Measurements from ENCODE around the gene FADS2.

The FADS2 gene

DNA sequence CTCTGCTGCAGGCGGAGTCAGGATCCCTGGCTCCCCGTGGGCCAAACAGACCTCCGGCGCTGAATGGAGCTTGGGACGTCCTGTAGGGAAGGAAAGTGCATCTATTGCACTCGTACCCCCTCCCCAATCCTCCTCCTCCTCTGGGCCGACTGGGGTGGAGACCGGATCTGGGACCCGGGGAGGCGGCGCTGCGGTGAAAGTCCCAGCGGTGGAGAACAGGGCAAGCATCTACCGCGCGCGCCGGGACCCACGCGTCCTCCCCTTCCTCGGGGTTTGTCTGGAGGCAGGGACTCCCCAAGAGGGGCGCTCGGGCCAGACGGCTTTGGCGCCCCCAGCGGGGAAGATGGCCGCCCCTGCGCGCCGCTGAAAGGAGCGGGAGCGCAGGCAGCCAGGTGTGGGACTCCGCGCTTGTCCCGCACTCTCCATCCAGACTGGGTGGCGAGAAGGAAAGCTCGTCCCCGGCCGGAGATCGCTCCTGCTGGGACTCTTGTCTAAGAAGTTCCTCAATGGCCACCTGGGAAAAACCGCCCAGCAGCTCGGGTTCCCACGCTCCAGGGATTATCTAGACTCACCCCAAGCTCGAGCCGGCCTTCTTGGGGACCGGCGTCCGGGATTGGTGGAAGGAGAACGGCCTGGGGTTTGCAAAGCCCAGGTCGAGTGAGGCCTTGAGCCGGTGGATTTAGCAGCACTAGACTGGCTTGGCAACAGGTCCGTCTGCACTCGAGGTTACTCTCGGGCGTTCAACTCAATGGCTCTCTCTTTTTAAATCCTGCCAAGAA, 718 bp downstream of the FADS2 start:
- DNase-seq: peak; percentile 24

DNA sequence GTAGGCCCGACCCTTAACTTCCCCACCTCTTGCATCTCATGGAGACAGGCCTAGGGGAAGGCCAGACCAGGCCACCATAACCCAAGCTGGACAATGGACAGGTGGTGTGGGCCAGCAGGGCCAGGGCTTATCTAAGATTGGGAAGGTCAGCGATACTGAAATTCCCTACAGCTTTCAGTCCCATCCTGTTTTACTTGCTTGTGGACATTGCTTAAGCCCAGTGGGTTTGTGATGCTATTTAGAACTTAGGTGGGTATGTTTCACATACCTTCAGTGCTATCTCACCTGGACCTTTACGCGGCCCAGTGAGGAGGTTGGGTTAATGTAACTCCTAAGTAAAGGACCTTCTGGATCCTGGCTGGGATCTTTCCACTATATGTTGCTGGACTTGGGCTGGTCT, 1.7 kb downstream of the FADS2 start:
- DNase-seq: no peak

DNA sequence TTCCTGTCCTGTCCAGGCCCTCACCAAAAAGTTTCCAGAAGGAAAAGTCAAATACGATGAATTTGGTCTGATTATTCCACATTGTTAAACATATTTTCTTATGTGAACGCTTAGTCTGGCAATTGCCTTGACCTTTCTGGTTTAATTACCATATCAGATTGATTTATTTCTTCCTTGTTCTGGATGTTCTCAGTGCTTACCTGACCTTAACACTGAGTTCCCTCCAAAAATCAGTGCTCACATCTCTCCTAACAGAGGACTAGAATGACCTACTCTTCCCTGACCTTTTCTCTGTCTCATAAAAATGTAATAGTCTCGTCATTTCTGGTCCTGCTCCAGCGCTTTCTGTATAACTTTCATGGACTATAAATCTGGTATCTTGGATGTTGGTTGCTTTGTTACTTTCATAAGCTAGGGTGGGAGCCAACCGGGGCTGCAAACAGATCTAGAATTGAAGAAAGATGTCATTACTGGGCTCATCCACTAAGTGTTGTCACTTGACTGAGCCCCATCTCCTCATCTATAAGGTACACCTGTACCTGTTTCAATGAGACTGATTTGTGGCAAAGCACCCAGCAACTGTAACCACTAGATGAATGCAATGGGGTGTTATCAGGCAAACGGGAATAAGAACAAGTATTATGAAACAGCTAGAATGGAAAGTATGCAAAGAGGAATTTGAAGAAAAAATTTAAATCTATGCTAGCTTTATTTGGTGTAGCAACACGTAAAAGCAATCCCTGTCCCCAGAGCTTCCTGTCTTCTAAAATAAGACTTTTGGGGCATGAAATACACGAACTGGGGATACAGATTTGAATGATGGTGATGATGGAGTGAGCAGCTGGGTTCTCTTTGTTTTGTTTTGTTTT, 2.4 kb downstream of the FADS2 start:
- peak; percentile 26 for DNase-seq

DNA sequence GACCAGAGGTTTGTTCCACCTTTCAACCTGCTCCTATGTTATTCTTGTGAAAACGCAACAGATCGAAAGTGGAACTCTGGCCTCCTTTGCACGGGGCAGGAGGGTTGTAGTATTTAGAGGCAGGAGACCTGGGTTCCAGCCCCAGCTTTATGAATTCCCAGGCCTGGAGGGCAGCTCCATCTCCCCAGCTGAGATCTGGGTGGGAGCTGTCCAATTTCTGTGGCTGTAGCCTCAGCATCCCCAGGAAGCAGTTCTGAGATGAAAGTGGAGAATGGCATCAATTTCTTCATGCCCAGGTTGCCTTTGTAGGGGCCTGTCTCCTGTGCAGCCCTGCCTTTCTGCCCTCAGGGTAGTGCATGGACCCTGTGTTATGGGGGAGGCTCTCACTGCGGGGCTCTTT, 4.1 kb downstream of the FADS2 start:
- DNase-seq: no peak

DNA sequence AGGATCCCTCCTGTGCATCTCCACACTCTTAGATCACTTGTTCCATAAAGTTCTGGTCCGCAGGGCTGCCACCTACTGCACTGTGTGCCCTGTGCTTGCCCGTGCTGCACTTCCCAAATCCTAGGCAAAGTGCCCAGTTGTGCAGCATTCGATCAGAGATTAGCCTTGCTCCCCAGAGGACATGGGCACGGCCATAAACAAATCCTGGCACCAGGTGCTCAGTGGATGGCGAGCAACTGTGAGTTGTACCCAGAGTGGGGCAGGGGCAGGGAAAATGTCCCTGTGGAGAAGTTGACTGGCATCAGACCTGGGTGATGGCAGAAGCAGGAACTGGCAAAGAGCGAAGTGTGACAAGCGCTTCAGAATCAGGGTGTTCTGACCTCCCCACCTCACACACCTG, 4.7 kb downstream of the FADS2 start:
- no peak for DNase-seq

DNA sequence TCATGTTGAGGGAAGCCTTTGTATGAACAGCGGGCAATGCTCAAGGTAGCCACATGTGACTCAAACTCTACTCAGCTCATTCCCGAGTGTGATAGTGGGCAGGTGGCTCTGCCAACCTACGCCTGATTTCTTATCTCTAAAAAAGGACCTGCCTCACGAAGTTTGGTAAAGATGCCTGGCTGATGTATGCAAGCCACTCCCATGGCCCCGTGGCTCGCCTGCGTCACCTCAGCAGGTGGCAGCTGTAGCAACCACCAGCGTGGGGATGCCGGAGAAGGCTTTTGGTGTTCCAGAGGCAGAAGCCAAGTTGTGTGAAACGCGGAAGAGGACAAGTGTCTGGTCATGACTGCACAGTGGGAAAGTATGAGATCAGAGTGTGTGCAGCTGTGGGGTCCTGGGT, 5.4 kb downstream of the FADS2 start:
- no peak for DNase-seq

DNA sequence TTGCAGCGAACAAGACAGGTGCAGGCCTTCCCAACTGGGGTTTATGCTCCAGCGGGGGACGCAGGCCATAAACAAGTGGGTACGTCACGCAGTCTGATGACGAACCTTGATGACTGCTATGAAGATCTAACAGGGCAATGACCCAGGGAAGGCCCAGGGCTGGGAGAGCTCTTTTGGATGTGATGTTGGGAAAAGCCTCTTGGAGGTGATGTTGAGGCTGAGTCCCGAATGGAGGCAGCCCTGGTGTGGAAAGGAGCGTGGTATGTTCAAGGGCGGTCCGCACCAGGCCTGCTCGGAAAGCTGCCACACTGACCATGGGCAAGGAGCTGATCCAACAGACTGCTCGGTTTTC, 5.8 kb downstream of the FADS2 start:
- no peak for DNase-seq

DNA sequence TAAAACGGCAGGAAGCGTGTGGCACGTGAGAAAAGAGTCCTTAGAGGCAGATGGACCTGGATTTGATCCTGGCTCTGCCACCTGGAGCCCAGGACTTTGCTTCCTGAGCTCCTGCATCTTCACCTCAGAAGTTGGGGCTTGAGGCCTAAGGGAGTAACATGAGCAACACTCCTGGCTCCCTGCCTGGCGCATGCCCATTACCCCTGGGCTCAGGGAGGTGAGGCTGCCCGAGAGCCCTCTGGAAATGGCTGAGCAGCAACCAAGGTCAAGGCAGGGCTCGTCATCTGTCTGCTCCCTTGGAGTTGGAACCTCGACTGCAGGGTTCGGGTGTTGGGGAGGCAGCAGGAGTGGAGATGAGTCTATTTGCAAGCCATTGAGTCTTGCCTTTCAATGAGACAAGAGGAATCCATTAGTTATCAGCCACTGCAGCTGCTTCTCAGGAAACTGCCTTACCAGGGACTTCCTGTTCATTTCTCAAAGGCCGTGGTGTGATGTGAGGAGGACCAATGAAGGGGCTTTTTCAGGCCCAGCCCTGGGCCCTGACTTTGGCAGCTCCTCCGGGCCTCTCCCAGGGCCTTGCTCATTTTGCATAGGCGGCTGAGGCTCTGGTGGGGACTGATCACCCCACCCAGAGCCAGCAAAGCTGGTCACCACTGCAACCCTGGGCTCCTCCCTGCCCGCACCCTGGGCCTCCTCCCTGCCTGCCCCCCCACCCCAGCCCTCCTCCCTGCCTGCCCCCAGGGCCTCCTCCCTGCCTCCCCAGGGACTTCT, 6.4 kb downstream of the FADS2 start:
- peak; percentile 90 for DNase-seq

DNA sequence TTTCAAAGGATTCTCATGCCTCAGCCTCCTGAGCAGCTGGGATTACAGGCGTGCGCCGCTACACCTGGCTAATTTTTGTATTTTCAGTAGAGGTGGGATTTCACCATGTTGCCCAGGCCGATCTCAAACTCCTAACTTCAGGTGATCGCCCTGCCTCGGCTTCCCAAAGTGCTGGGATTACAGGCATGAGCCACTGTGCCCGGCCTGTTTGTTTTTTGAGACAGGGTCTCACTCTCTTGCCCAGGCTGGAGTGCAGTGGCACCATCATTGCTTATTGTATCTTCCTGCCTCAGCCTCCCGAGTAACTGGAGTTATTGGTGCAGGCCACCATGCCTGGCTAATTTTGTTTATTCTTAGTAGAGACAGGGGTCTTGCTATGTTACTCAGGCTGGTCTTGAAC, 8.1 kb downstream of the FADS2 start:
- no peak for DNase-seq

DNA sequence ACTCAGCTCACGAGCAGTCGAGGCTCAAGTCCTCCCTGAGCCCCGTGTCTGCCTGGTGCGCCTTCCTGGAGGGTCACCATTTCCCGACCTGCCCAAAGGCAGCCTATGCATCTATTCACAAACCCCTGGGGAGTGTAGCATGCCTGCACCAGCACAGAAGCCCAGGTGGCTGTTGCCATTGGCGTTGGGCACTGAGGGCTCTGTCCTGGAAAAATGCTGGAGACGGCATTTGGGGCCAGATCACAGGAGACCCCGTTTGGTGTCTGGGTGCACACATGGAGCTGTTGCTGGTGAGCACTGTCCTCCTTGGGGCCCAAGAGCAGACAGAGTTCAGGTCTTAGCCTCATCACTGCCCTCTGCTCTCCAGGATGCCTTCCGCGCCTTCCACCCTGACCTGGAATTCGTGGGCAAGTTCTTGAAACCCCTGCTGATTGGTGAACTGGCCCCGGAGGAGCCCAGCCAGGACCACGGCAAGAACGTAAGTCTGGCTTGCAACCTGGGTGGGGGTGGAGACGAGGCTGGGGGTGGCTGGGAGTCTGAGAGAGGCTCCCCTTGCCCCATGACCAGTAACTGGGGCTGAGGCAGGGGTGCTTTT, 9.4 kb downstream of the FADS2 start:
- no peak for DNase-seq

DNA sequence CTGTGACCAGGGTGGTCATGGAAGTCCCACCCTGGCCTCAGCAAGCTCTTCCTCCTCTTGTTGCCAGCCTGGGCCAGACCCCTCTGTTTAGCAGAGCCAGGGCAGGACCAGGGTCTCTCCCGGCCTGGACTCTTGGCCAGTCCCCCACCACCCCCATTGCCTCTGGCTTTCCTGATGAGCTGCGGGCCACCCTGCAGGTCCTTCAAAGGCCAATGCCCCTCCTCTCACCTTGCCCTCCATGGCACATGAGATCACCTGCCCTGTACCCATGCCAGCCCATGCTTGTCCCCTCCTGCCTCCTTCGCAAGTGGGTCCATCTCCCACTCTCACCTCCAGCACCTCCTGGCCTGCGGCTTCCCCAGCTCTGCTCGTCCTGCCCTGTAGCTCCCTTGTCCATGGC, 10.4 kb downstream of the FADS2 start:
- no peak for DNase-seq

DNA sequence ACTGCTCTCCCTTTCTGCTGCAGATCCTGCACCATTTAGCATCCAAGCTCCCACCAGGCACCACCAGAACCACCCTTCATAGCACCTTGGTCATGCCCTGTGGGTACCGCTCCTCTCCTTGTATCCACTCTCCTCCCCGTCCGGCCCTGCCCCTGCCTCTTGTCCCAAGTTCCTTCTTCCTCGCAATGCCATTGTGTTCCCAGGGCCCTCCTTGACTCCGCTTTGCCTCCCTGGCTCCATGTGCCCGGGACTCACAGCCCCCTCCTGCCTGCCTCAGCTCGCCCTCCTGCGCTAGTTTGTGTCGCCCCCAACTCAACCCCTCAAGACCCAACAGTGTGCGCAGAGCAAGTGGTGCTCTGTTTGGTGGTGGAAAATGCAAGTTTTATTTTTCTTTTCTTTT, 10.8 kb downstream of the FADS2 start:
- no peak for DNase-seq

DNA sequence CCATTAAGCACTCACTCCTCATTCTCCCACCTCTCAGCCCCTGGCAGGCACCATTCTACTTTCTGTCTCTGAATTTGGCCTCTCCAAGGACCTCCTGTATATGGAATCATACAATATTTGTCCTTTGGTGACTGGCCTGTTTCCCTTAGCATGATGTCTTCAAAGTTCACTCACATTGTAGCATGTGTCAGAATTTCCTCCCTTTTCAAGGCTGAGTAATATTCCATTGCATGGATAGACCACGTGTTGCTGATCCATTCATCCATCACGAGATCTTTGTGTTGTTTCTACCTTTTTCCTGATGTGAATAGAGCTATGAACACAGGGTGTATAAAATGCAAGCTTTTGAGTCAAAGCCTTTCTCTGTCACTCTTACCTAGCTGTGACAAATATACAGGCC, 11.6 kb downstream of the FADS2 start:
- no peak for DNase-seq

DNA sequence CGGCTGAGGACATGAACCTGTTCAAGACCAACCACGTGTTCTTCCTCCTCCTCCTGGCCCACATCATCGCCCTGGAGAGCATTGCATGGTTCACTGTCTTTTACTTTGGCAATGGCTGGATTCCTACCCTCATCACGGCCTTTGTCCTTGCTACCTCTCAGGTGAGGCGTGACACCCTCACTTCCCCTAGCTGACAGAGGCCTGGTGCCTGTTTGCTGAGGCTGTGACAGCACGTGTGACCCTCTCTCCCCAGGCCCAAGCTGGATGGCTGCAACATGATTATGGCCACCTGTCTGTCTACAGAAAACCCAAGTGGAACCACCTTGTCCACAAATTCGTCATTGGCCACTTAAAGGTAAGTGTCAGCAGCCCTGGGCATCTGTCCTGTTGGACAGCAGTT, 12.3 kb downstream of the FADS2 start:
- no peak for DNase-seq

DNA sequence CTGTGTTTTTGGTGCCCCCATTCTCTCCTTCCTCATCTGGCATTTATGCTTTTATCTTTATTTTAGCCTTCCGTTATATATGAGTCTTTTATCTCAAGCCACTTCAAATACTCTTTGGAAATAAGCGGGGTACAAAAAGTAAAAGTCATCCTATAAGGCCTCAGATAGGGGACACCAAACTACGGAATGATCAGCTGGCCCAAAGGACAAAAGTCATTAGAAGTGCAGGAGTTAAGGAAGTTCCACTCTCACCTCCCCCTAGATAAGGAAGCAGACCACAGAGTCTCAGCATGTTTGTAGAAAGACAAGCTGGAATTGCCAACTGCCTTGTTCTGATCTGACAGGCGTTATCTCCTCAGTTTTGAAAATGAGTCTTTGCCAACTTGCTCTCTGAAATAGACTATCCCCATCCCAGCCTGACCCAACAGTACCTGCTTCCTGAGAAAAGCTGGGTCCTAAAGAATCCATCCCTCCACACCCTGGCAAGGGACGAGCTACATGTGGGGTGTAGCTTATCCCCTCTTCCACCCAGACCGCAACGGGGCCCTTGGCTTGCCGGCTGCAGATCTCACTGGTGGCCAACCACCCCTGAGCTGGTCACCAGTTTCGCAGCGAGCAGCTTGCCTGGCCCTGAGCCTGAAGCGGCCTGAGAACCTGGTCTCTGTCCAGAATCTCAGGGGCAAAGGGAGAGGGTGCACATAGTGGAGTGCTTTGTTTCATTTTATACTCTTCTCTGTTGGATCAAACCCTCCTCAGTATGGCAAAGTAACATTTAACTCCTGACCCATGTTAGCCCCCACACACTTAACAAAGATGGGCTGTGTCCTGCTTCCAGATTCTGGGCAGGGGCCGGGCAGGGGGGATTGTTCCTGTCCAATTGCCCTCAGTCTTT, 13.8 kb downstream of the FADS2 start:
- DNase-seq: no peak

DNA sequence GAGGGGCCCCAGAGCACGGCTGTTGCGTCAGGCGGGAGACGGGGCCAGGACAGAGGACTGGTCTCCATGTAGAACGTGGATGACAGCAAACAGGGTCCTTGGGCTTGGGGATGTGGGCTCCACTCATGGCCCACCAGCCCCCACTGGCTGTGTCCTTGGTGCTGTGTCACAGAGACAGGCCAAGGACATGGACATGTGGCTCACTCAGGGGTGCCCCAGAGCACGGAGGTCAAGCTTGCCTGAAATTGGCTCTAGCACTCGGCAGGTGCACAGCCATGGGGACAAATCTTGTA, 14.4 kb downstream of the FADS2 start:
- no peak for DNase-seq

DNA sequence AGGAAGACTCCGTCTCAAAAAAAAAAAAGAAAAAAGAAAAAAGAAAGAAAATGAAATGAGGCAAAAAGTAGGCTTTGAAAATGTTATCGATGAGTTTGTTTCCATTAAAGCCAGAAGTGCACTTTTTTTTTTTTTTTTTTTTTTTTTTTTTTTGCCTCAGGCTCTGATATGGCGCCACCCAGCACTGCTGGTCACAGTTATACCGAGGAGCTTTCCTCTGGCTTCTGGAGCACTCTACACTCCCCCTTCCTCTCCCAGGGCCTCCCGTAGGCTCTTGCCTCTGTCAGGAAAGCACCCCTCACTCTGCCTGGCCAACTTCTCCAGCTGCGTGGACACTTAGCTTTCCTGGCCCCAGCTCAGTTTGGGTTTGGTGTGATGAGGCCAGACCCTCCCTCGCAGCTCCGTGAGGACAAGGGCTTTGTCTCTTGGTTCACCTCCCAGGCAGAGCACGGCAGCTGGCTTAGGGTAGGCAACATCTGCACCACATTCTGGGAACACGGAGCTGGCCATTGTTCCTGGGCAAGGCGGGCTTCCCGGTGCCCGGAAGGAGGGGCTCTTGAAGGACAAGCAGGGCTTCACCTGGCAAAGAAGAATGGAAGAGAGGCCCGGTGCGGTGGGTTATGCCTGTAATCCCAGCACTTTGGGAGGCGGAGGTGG, 16.9 kb downstream of the FADS2 start:
- DNase-seq: no peak

DNA sequence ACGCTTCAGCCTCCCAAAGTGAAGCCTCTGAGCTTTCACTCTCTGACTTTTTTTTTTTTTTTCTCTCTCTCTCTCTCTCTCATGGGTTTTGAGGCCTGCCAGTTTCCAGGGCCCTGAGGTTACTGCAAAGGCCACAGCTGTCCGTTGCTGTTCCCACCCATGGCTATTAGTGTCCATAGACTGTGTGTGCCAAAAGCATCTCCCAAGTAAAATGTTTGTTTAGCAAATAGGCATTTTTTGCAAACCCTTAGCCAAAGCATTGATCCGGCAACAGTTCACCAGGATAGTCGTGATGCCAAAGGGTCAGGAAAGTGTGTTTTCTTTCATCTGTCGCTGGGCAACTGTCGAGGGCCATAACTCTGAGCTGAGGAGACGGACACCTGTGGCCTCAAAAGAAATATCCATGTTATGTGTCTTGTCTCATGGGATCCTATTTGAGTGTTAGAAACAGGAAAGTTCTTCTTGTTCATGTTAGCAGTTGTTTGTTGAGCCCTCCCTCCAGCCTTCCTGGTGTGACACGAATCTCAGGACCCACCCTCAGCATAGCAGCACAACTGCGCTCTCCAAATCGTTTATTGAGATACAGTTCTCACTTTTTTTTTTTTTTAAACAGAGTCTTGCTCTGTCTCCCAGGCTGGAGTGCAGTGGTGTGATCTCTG, 18.4 kb downstream of the FADS2 start:
- no peak for DNase-seq

DNA sequence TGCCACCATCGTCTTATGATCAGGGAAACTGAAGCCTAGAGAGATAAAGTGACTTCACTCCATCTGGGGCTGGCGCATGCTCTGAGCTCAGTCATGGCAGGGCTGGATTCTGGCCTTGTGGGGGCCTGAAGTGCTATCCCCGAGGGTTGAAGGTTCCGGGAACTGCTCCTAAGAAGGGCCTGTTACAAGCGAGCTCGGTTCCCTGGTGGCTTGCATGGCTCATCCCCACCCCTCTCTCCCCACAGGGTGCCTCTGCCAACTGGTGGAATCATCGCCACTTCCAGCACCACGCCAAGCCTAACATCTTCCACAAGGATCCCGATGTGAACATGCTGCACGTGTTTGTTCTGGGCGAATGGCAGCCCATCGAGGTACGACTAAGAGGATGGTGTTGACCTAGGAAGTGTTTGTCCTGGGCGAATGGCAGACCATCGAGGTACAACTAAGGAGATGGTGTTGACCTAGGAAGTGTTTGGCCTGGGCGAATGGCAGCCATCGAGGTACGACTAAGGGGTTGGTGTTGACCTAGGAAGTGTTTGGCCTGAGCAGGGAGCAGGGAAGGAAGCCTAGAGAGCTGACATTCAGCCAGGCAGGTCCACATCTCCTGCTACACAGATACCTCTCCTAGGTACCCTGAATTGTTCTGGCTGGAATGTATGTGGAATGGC, 19.9 kb downstream of the FADS2 start:
- DNase-seq: no peak

DNA sequence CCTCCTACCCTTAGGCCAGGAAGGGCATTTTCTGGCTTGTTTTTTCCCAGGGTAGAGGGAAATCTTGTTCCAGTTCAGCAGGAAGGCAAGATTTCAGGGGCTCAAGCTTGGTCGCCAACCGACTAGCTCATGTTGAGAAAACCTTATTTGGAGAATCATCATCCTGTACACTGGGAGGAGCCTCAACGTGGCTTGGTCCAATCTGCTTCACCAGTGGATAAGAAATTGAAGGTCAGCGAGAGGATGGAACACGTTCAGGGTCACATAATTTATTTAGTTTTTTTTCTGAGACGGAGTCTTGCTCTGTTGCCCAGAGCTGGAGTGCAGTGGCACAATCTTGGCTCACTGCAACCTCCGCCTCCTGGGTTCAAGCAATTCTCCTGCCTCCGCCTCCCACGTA, 20.5 kb downstream of the FADS2 start:
- DNase-seq: no peak

DNA sequence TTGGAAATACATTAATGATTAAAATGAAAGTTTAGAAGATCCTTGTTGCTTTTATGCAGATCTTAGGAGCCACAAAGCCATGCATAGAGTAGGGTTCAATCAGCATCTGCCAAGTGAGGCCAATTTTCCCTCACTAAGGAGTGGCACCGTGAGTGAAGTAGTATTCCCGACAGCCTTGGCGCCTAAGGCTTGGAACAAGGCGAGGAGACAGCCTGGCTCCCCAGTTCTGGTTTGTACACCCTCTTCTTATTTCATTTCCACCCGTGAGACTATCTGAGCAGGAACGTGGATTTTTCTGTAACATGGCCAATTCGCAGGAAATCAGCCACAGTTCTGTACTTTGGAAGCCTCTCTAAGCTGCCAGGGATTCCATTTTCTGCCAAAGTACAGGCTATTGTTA, 22.6 kb downstream of the FADS2 start:
- DNase-seq: no peak
